ENCODE results near the gene SLC2A6.

Gene SLC2A6

DNA sequence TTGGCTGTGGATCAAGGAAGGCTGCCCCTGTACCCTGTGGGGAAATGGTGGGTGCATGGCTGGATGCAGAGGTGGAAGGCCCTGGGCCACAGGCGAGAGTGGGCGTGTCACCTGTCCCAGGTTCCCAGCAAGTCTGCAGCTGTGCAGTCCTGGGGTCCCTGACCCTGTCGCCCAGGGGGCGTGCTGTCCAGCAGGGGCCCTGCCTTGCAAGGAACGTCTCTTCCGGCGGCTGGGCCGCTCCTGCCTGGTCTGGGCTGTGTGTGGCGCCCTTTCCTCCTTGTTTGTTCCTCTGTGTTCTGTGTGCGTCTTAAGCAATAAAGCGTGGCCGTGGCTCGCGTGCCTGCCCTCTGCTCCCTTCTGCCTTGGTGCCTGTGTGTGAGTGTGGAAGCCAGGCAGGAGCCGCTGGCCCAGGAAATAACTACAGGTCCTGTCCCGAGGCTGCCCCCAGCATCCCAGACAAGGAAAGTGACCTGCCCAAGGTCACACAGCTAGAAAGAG is 8.4 kb downstream of the SLC2A6 start:
- Histone ChIP-seq H3K27me3 (ENCODE audit: insufficient read depth, low read depth, severe bottlenecking) (no peaks in the 10 kb centered on the region), H3K4me3 (ENCODE audit: low read depth, low read length) (no peak overlapping the region), H3K9me3 (ENCODE audit: severe bottlenecking) (no peaks in the 10 kb centered on the region), H3K36me3 (peaks cover 33% of the 10 kb centered on the region), H3K27ac (no peak overlapping the region)
- DNase-seq: no peak
- TF ChIP-seq, protein P1, sequence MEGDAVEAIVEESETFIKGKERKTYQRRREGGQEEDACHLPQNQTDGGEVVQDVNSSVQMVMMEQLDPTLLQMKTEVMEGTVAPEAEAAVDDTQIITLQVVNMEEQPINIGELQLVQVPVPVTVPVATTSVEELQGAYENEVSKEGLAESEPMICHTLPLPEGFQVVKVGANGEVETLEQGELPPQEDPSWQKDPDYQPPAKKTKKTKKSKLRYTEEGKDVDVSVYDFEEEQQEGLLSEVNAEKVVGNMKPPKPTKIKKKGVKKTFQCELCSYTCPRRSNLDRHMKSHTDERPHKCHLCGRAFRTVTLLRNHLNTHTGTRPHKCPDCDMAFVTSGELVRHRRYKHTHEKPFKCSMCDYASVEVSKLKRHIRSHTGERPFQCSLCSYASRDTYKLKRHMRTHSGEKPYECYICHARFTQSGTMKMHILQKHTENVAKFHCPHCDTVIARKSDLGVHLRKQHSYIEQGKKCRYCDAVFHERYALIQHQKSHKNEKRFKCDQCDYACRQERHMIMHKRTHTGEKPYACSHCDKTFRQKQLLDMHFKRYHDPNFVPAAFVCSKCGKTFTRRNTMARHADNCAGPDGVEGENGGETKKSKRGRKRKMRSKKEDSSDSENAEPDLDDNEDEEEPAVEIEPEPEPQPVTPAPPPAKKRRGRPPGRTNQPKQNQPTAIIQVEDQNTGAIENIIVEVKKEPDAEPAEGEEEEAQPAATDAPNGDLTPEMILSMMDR (IDR thresholded peaks at IDR 0.05; ENCODE audit: low read depth, low read length): 0 out of 2 replicates have a peak, but pooled peaks have one; percentile 14

DNA sequence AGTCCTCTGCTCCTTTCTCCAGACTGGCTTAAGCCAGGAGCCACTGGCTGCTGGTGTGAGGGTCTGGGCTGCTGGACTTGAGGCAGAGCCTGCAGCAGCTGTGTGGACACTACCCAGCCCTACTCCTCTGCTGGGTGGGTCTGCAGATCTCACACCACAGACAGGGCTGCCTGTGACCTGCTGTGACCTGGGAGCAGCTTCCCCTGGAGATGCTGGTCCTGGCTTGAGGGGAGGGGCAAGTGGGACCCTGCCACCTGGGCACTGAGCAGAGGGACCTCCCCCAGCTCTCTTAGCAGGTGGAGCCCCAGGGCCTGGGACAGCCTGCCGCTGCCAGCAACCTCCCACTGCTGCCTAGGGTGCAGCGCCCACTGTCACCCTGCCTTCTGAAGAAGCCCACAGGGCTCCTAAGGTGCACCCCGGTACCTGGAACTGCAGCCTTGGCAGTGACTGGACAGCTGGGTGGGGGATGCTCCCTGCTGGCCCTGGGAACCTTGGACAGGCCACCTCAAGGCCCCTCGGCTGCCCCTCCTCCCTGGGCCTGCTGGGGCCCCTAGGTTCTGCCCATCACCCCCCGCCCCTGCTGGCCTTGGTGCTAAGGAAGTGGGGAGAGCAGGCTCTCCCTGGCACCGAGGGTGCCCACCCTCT is 10.0 kb downstream of the SLC2A6 start:
- no peak for DNase-seq
- no peak overlapping the region for H3K27ac ChIP-seq
- no peaks in the 10 kb centered on the region for H3K27me3 ChIP-seq (ENCODE audit: insufficient read depth, low read depth, severe bottlenecking)
- no peaks in the 10 kb centered on the region for H3K9me3 ChIP-seq (ENCODE audit: severe bottlenecking)
- TF ChIP-seq, protein P1 (IDR thresholded peaks at IDR 0.05; ENCODE audit: low read depth, low read length): no peak
- H3K36me3 ChIP-seq: peaks cover 39% of the 10 kb centered on the region
- H3K4me3 ChIP-seq (ENCODE audit: low read depth, low read length): no peak overlapping the region

GRCh38 chr9:133468374-133468773 is 10.5 kb downstream of the SLC2A6 start:
- Histone ChIP-seq H3K27me3 (ENCODE audit: insufficient read depth, low read depth, severe bottlenecking) (no peaks in the 10 kb centered on the region), H3K4me3 (ENCODE audit: low read depth, low read length) (no peak overlapping the region), H3K9me3 (ENCODE audit: severe bottlenecking) (no peaks in the 10 kb centered on the region), H3K27ac (no peak overlapping the region), H3K36me3 (peaks cover 39% of the 10 kb centered on the region)
- TF ChIP-seq, protein P1 (IDR thresholded peaks at IDR 0.05; ENCODE audit: low read depth, low read length): no peak
- no peak for DNase-seq

- Histone ChIP-seq H3K4me3 (ENCODE audit: low read depth, low read length) (no peak overlapping the region), H3K27ac (no peak overlapping the region), H3K36me3 (peaks cover 36% of the 10 kb centered on the region), H3K27me3 (ENCODE audit: insufficient read depth, low read depth, severe bottlenecking) (no peaks in the 10 kb centered on the region), H3K9me3 (ENCODE audit: severe bottlenecking) (no peaks in the 10 kb centered on the region)
- TF ChIP-seq, protein P1 (IDR thresholded peaks at IDR 0.05; ENCODE audit: low read depth, low read length): 0 out of 2 replicates have a peak, but pooled peaks have one; percentile 30
- no peak for DNase-seq
Observed at GRCh38 chr9:133467101-133467500, 11.8 kb downstream of the SLC2A6 start.

GRCh38 chr9:133465984-133466383 is 12.9 kb downstream of the SLC2A6 start:
- peaks cover 28% of the 10 kb centered on the region for H3K36me3 ChIP-seq
- TF ChIP-seq, protein P1 (IDR thresholded peaks at IDR 0.05; ENCODE audit: low read depth, low read length): no peak
- H3K9me3 ChIP-seq (ENCODE audit: severe bottlenecking): no peaks in the 10 kb centered on the region
- no peaks in the 10 kb centered on the region for H3K27me3 ChIP-seq (ENCODE audit: insufficient read depth, low read depth, severe bottlenecking)
- H3K27ac ChIP-seq: no peak overlapping the region
- H3K4me3 ChIP-seq (ENCODE audit: low read depth, low read length): no peak overlapping the region
- DNase-seq: no peak

DNA sequence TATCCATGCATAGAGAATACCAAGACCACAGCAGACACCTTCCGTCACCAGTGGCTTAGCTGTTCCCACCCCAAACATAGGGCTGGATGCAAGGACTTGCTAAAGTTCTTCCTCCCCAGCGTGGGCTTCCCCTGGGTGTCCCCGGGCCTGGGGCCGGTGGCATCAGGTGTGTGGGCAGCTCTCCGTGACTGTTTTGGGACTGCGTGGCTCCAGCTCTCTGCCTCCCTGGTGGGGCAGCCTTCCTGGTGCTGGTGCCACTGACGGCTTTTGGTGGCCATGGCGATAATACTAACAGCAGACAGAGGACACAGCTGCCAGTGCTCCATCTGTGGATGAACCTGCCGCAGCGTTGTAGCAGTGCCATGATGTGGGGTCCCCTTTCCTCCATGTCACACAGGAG is 14.3 kb downstream of the SLC2A6 start:
- Histone ChIP-seq H3K27ac (no peak overlapping the region), H3K36me3 (peaks cover 28% of the 10 kb centered on the region), H3K27me3 (ENCODE audit: insufficient read depth, low read depth, severe bottlenecking) (no peaks in the 10 kb centered on the region), H3K9me3 (ENCODE audit: severe bottlenecking) (no peaks in the 10 kb centered on the region), H3K4me3 (ENCODE audit: low read depth, low read length) (no peak overlapping the region)
- DNase-seq: no peak
- TF ChIP-seq, protein P1 (IDR thresholded peaks at IDR 0.05; ENCODE audit: low read depth, low read length): no peak

All from WERI-Rb-1 (cell line).